ENCODE measurements around the gene LMCD1. TPM values are rescaled to one million over a fixed set of nuclear protein-coding genes. Genes with fewer than 3 reads are reported as not detected.

Gene LMCD1
- total RNA-seq, 1 experiment from 2014 or later, result 46.0 TPM

- Mint-ChIP-seq H3K4me1 (ENCODE audit: low read depth, unreplicated experiment) (no peaks in the 10 kb centered on the region), H3K4me3 (ENCODE audit: low read depth, unreplicated experiment) (no peak overlapping the region), H3K27ac (ENCODE audit: unreplicated experiment) (no peak overlapping the region), H3K36me3 (ENCODE audit: insufficient read depth, unreplicated experiment) (peaks cover 13% of the 10 kb centered on the region), H3K9me3 (ENCODE audit: low read depth, unreplicated experiment) (no peaks in the 10 kb centered on the region), H3K27me3 (ENCODE audit: unreplicated experiment) (no peaks in the 10 kb centered on the region)
- CTCF ChIA-PET, result no interaction called here
- intact Hi-C loops (cut with micrococcal nuclease; ENCODE audit: unreplicated experiment), result no loop called here
- no TSS peak for BruUV-seq (replicated peaks)
- no peak for DNase-seq
- TF ChIP-seq, protein P1, sequence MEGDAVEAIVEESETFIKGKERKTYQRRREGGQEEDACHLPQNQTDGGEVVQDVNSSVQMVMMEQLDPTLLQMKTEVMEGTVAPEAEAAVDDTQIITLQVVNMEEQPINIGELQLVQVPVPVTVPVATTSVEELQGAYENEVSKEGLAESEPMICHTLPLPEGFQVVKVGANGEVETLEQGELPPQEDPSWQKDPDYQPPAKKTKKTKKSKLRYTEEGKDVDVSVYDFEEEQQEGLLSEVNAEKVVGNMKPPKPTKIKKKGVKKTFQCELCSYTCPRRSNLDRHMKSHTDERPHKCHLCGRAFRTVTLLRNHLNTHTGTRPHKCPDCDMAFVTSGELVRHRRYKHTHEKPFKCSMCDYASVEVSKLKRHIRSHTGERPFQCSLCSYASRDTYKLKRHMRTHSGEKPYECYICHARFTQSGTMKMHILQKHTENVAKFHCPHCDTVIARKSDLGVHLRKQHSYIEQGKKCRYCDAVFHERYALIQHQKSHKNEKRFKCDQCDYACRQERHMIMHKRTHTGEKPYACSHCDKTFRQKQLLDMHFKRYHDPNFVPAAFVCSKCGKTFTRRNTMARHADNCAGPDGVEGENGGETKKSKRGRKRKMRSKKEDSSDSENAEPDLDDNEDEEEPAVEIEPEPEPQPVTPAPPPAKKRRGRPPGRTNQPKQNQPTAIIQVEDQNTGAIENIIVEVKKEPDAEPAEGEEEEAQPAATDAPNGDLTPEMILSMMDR (IDR thresholded peaks at IDR 0.05; ENCODE audit: unreplicated experiment), result no peak
Observed at GRCh38 chr3:8538913-8539312, 37.3 kb downstream of the LMCD1 start.

- BruUV-seq (replicated peaks), result no TSS peak
- CTCF ChIA-PET, result no interaction called here
- peaks cover 13% of the 10 kb centered on the region for H3K36me3 Mint-ChIP-seq (ENCODE audit: insufficient read depth, unreplicated experiment)
Observed at GRCh38 chr3:8539419-8539818, 37.8 kb downstream of the LMCD1 start.

GRCh38 chr3:8540456-8540855 lies 38.8 kb downstream of the LMCD1 start:
- Mint-ChIP-seq H3K9me3 (ENCODE audit: low read depth, unreplicated experiment) (no peaks in the 10 kb centered on the region), H3K36me3 (ENCODE audit: insufficient read depth, unreplicated experiment) (peaks cover 12% of the 10 kb centered on the region), H3K4me3 (ENCODE audit: low read depth, unreplicated experiment) (no peak overlapping the region), H3K4me1 (ENCODE audit: low read depth, unreplicated experiment) (no peaks in the 10 kb centered on the region), H3K27ac (ENCODE audit: unreplicated experiment) (no peak overlapping the region), H3K27me3 (ENCODE audit: unreplicated experiment) (no peaks in the 10 kb centered on the region)
- TF ChIP-seq, protein P1 (IDR thresholded peaks at IDR 0.05; ENCODE audit: unreplicated experiment), result no peak
- CTCF ChIA-PET, result no interaction called here
- no TSS peak for BruUV-seq (replicated peaks)
- intact Hi-C loops (cut with micrococcal nuclease; ENCODE audit: unreplicated experiment), result no loop called here
- DNase-seq, result no peak

More at GRCh38 chr3:8539419-8539818, 37.8 kb downstream of the LMCD1 start:
- H3K4me1 Mint-ChIP-seq (ENCODE audit: low read depth, unreplicated experiment), result no peaks in the 10 kb centered on the region
- no peak overlapping the region for H3K27ac Mint-ChIP-seq (ENCODE audit: unreplicated experiment)
- H3K4me3 Mint-ChIP-seq (ENCODE audit: low read depth, unreplicated experiment), result no peak overlapping the region
- TF ChIP-seq, protein P1 (IDR thresholded peaks at IDR 0.05; ENCODE audit: unreplicated experiment), result no peak
- no peaks in the 10 kb centered on the region for H3K9me3 Mint-ChIP-seq (ENCODE audit: low read depth, unreplicated experiment)
- DNase-seq, result no peak
- intact Hi-C loops (cut with micrococcal nuclease; ENCODE audit: unreplicated experiment), result no loop called here
- H3K27me3 Mint-ChIP-seq (ENCODE audit: unreplicated experiment), result no peaks in the 10 kb centered on the region

- TF ChIP-seq, protein P1 (IDR thresholded peaks at IDR 0.05; ENCODE audit: unreplicated experiment), result no peak
- H3K27ac Mint-ChIP-seq (ENCODE audit: unreplicated experiment), result no peak overlapping the region
- no peaks in the 10 kb centered on the region for H3K9me3 Mint-ChIP-seq (ENCODE audit: low read depth, unreplicated experiment)
- CTCF ChIA-PET, result no interaction called here
- no peak overlapping the region for H3K4me3 Mint-ChIP-seq (ENCODE audit: low read depth, unreplicated experiment)
- H3K4me1 Mint-ChIP-seq (ENCODE audit: low read depth, unreplicated experiment), result no peaks in the 10 kb centered on the region
- no TSS peak for BruUV-seq (replicated peaks)
- no peaks in the 10 kb centered on the region for H3K27me3 Mint-ChIP-seq (ENCODE audit: unreplicated experiment)
- intact Hi-C loops (cut with micrococcal nuclease; ENCODE audit: unreplicated experiment), result no loop called here
- DNase-seq, result no peak
- peaks cover 8% of the 10 kb centered on the region for H3K36me3 Mint-ChIP-seq (ENCODE audit: insufficient read depth, unreplicated experiment)
Observed at GRCh38 chr3:8541486-8541885, 39.9 kb downstream of the LMCD1 start.
